Upper lobe of left lung (tissue), 4 donors: ENCODE results near the gene CTDNEP1.

Experiments
- EP300 ChIP-seq, 4 donors: sonication (generic); formaldehyde crosslinking; IDR thresholded peaks; one replicate each; pipeline ENCODE4 v1.5.1; 2017; ENCODE audit warnings: antibody characterized with exemption in 4 of 4, control low read depth in 2 of 4
- POLR2A ChIP-seq, 4 donors: fragments of 450-650 bp; IDR thresholded peaks; one replicate each; pipeline ENCODE4 v1.5.1; 2016 to 2017; ENCODE audit warnings: antibody characterized with exemption in 4 of 4, mild to moderate bottlenecking in 2 of 4
- POLR2AphosphoS5 ChIP-seq, 2 donors: sonication (generic); formaldehyde crosslinking; IDR thresholded peaks; one replicate each; pipeline ENCODE4 v1.5.1; 2017; ENCODE audit warnings: antibody characterized with exemption in 2 of 2
- TF ChIP-seq, protein P1 (sequence below), 6 experiments: fragments of 450-650 bp in 4 of 6; fragments of 200-600 bp in 2 of 6; sonication (generic) in 2 of 6; IDR thresholded peaks; one replicate each; pipeline ENCODE4 v1.5.1; 2016 to 2019; ENCODE audit warnings: antibody characterized with exemption in 6 of 6

DNA sequence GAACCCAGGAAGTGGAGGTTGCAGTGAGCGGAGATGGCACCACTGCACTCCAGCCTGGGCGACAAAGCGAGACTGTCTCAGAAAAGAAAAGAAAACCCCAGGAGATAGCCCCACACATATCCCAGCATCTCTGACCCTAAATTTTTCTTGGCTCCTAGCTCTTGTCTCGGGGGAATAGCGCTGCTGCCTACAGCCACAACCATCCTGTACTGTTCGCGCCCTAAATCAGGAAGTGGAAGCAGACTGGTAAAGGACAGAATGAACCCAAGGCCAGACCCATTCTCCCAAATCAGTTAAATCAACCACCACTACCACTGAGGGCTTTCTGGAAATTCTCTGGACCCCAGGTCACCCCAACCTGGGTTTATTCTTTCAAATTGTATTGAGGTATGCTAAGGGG, 1.7 kb downstream of the CTDNEP1 start:
- TF ChIP-seq, protein P1, sequence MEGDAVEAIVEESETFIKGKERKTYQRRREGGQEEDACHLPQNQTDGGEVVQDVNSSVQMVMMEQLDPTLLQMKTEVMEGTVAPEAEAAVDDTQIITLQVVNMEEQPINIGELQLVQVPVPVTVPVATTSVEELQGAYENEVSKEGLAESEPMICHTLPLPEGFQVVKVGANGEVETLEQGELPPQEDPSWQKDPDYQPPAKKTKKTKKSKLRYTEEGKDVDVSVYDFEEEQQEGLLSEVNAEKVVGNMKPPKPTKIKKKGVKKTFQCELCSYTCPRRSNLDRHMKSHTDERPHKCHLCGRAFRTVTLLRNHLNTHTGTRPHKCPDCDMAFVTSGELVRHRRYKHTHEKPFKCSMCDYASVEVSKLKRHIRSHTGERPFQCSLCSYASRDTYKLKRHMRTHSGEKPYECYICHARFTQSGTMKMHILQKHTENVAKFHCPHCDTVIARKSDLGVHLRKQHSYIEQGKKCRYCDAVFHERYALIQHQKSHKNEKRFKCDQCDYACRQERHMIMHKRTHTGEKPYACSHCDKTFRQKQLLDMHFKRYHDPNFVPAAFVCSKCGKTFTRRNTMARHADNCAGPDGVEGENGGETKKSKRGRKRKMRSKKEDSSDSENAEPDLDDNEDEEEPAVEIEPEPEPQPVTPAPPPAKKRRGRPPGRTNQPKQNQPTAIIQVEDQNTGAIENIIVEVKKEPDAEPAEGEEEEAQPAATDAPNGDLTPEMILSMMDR (IDR thresholded peaks at IDR 0.05), result no peak
- no peak for TF ChIP-seq POLR2A (IDR thresholded peaks at IDR 0.05)
- TF ChIP-seq POLR2AphosphoS5 (IDR thresholded peaks at IDR 0.05), result no peak
- TF ChIP-seq EP300 (IDR thresholded peaks at IDR 0.05), result no peak
